HTR-8/SVneo (cell line): ENCODE results near the gene FITM1.

Experiments
- DNase-seq: peaks from one replicate; pipeline ENCODE4 v3.0.0; 2011; ENCODE audit warnings: low spot score, mixed read lengths; ENCODE audit not compliant: insufficient read length
- FAIRE-seq: peaks from 2 replicates; lab custom pipeline; 2011; peaks lifted over from hg19 to GRCh38; lab: Jason Lieb, UNC

Gene FITM1

GRCh38 chr14:24179294-24179960 is 49.0 kb downstream of the FITM1 start:
- no peak for FAIRE-seq
- DNase-seq, result no peak

DNA sequence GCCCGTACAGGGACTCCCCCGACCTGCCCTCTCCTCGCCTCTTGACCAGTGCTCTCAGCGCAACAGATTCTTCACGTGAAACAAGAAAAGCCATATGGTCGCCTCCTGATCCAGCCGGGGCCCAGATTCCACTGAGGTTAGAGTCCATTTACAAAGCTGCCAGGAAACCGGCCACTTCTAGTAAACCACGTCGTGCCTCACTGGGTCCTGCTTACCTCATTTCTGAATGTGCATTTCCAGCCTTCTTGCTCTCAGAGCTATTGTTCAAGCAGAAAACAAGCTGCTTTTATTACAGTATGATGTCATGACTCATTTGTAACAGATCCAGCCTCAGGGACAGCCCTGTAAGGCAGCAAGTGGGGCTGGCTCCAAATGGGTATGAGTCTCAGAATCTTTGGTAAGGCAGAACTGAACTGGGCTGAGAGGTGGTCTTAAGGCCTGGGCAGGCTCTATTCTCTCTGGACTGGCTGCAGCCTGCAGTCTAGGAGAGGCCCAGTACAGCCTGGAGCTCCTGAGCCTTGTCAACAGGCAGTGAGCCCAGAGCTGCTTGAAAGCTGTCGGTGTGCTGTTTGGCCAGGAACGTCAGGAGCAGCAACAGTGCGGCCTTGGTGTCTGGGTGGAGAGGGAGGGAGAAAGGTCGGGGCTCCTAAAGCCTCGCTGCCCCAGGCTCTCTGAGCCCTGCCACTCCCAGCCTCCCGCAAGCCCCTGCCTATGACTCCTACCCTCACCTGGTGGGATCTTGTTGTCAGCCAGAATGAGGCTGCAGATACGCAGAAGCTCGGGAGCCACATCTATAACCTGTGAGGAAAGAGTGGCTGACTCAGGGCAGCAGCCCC is 49.7 kb downstream of the FITM1 start:
- DNase-seq (no peak), FAIRE-seq (no peak)

DNA sequence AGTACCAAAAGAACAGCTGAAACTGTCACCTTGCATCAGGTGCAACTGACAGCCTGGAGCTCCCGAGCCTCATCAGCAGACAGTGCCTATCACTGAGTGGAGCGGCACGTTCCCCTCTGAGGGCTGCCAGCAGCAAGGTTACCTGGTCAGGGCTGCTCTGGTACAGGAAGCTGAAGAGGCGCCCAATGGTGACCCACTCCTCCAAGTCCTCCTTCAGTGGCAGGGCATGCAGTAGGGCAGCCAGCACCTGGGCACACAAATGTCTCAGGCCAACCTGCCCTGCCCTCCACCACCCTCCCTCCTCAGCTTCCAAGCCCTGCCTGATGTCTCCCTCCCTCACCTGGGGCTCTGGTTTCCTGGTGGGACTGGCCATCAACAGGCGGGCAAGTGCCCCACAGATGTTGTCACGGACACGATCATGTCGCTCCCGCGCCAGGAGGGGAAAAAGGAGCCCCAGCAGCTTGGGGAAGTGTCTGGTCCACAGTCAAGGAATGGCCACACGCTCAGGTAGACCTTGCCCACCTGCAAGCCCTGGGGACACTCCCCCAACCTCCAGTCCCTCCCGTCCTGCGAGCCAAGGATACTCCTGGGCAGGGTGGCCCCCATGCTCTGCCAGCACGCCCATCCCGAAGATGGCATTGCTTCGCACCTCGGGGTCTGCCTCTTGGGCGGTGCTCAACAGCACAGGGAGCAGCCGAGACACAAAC is 51.1 kb downstream of the FITM1 start:
- DNase-seq (no peak), FAIRE-seq (no peak)
